KMS-11 (cell line): ENCODE results near the gene GLT1D1.
"Not testable (repeated sequence)": the region's sequence is repeated elsewhere in the genome, so short reads cannot be mapped to it uniquely, and the experiment has no call there.

Experiments used
- H2AFZ ChIP-seq: fragments of 200-600 bp; sonication (generic); 2 replicates; pipeline ENCODE4 v1.6.1; 2016; ENCODE audit warnings: antibody characterized with exemption, mixed run types, low read depth
- H3K27ac ChIP-seq: fragments of 200-600 bp; sonication (generic); 2 replicates; pipeline ENCODE4 v1.6.1; 2016; ENCODE audit warnings: mild to moderate bottlenecking, mixed run types
- H3K27me3 ChIP-seq: fragments of 200-600 bp; sonication (generic); 2 replicates; pipeline ENCODE4 v1.6.1; 2017; ENCODE audit warnings: mild to moderate bottlenecking, low read depth, mixed run types, moderate library complexity; ENCODE audit not compliant: insufficient read depth
- H3K36me3 ChIP-seq: fragments of 200-600 bp; sonication (generic); 2 replicates; pipeline ENCODE4 v1.6.1; 2017; ENCODE audit warnings: mild to moderate bottlenecking, mixed run types; ENCODE audit not compliant: insufficient read depth
- H3K4me1 ChIP-seq: fragments of 200-600 bp; sonication (generic); 2 replicates; pipeline ENCODE4 v1.6.1; 2016; ENCODE audit warnings: mild to moderate bottlenecking, low read depth, mixed run types; ENCODE audit not compliant: poor library complexity, severe bottlenecking
- H3K4me2 ChIP-seq: fragments of 200-600 bp; sonication (generic); 2 replicates; pipeline ENCODE4 v1.7.0; 2016; ENCODE audit warnings: mild to moderate bottlenecking, mixed run types
- H3K4me3 ChIP-seq: fragments of 200-600 bp; sonication (generic); IDR thresholded peaks from 2 replicates; pipeline ENCODE4 v1.6.1; 2017; ENCODE audit warnings: low read depth, low read length, mixed read lengths; ENCODE audit not compliant: insufficient read depth
- H3K79me2 ChIP-seq: fragments of 200-600 bp; sonication (generic); 2 replicates; pipeline ENCODE4 v1.6.1; 2016; ENCODE audit warnings: low read depth, mixed run types; ENCODE audit not compliant: insufficient read depth
- H3K9ac ChIP-seq: fragments of 200-600 bp; sonication (generic); 2 replicates; pipeline ENCODE4 v1.6.1; 2016; ENCODE audit warnings: mild to moderate bottlenecking, mixed run types
- H4K20me1 ChIP-seq: fragments of 200-600 bp; sonication (generic); 2 replicates; pipeline ENCODE4 v1.6.1; 2016; ENCODE audit warnings: mild to moderate bottlenecking, mixed run types; ENCODE audit not compliant: insufficient read depth
- TF ChIP-seq, protein P1 (sequence below): fragments of 200-600 bp; sonication (generic); conservative IDR thresholded peaks from 2 replicates; pipeline ENCODE4 v1.6.1; 2017; ENCODE audit warnings: low read depth, mild to moderate bottlenecking, antibody characterized with exemption, low read length, moderate library complexity, mixed read lengths

GLT1D1 gene

DNA sequence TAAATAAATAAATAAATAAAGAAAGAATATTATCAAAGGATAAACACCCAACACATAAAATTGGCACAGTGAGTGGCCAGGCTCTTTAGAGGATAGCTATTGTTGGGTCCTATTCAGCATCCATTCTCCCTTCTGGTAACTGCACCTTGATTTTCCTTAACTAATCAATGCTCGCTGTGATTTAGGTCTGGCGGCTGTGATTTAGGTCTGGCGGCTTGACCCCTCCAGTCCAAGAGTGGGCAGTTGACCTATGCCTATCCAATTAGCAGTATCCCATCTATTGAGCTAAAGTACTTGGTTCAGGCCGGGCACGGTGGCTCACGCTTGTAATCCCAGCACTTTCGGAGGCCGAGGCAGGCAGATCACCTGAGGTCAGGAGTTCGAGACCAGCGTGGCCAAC, 19.9 kb upstream of the GLT1D1 start:
- Histone ChIP-seq H3K9ac (no peak overlapping the region), H3K4me2 (no peak overlapping the region), H3K79me2 (no peaks in the 10 kb centered on the region), H3K27me3 (no peaks in the 10 kb centered on the region), H4K20me1 (no peaks in the 10 kb centered on the region), H3K4me3 (no peak overlapping the region), H2AFZ (no peak overlapping the region), H3K27ac (no peak overlapping the region), H3K4me1 (peaks cover 15% of the 10 kb centered on the region), H3K36me3 (no peaks in the 10 kb centered on the region)
- TF ChIP-seq, protein P1, sequence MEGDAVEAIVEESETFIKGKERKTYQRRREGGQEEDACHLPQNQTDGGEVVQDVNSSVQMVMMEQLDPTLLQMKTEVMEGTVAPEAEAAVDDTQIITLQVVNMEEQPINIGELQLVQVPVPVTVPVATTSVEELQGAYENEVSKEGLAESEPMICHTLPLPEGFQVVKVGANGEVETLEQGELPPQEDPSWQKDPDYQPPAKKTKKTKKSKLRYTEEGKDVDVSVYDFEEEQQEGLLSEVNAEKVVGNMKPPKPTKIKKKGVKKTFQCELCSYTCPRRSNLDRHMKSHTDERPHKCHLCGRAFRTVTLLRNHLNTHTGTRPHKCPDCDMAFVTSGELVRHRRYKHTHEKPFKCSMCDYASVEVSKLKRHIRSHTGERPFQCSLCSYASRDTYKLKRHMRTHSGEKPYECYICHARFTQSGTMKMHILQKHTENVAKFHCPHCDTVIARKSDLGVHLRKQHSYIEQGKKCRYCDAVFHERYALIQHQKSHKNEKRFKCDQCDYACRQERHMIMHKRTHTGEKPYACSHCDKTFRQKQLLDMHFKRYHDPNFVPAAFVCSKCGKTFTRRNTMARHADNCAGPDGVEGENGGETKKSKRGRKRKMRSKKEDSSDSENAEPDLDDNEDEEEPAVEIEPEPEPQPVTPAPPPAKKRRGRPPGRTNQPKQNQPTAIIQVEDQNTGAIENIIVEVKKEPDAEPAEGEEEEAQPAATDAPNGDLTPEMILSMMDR = no peak

DNA sequence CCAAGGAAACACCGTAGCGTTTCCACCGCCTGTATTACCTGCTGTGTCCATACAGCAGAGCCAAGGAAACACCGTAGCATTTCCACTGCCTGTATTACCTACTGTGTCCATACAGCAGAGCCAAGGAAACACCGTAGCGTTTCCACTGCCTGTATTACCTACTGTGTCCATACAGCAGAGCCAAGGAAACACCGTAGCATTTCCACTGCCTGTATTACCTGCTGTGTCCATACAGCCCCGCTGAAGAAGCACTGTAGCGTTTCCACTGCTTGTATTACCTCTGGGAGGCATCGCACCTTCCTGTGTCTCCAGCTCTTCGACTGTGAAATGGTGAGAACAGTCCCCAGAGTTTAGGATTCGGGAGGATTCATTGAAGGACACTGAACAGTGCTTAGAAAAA, 13.4 kb upstream of the GLT1D1 start:
- H2AFZ ChIP-seq, H3K36me3 ChIP-seq, H4K20me1 ChIP-seq, H3K4me3 ChIP-seq, H3K79me2 ChIP-seq, H3K9ac ChIP-seq, H3K27ac ChIP-seq, H3K4me2 ChIP-seq, H3K27me3 ChIP-seq: not testable (repeated sequence)
- peaks cover 20% of the 10 kb centered on the region for H3K4me1 ChIP-seq

DNA sequence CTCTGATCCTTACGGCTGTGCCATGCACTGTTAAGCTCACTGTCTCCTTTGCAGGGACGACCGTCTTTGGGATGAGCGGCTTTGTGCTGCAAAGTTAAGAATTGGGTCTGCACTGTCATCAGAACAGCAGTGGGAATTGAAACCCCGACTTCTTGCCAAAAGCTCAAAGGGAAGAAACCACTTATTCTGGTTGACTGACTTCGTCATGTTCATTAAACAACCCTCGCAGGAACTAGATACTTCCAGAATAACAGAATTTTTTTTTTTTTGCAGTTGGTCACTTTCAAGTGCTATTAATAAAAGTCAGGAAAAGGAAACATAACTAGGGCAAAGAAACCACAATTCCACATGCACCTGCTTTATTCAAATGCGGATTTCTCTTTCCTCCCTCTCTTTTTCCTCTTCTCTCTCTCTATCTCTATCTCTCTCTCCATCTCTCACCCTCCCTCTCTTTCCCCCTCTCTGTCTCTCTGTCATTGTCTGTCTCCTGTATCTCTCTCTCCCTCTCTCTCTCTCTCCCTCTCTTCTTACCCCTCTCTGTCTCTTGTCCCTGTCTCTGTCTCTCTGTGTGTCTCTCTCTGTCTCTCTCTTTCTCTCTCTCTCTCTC, 12.3 kb upstream of the GLT1D1 start:
- Histone ChIP-seq H3K4me2 (peak overlapping the region; percentile 29; the same call in 1 of the 2 replicates), H3K4me3 (no peak overlapping the region), H2AFZ (no peak overlapping the region; the same call in 1 of the 2 replicates), H4K20me1 (no peaks in the 10 kb centered on the region), H3K36me3 (no peaks in the 10 kb centered on the region), H3K9ac (no peak overlapping the region), H3K27ac (no peak overlapping the region), H3K27me3 (no peaks in the 10 kb centered on the region), H3K79me2 (no peaks in the 10 kb centered on the region), H3K4me1 (peaks cover 20% of the 10 kb centered on the region)
- TF ChIP-seq, protein P1 = no peak

DNA sequence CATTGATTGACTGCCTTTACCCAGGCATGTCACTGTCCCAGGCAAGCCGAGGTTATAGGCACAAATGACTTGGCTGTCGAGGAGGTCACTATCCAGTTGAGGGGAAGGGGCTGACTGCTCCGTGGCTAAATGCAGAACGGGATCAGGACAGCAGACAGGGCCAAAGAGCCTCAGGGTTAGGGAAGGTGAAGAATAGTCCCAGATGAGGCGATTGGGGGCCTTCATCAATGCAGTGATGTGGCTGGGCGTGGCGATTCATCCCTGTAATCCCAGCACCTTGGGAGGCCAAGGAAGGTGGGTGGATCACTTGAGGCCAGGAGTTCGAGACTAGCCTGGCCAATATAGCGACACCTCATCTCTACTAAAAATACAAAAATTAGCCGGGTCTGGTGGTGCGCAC, 10.7 kb upstream of the GLT1D1 start:
- H3K4me2 ChIP-seq = no peak overlapping the region
- H3K27ac ChIP-seq = no peak overlapping the region
- H4K20me1 ChIP-seq = no peaks in the 10 kb centered on the region
- H3K79me2 ChIP-seq = no peaks in the 10 kb centered on the region
- H2AFZ ChIP-seq = no peak overlapping the region
- no peaks in the 10 kb centered on the region for H3K27me3 ChIP-seq
- H3K9ac ChIP-seq = no peak overlapping the region
- TF ChIP-seq, protein P1 = no peak
- no peaks in the 10 kb centered on the region for H3K36me3 ChIP-seq
- peaks cover 20% of the 10 kb centered on the region for H3K4me1 ChIP-seq
- H3K4me3 ChIP-seq = no peak overlapping the region

DNA sequence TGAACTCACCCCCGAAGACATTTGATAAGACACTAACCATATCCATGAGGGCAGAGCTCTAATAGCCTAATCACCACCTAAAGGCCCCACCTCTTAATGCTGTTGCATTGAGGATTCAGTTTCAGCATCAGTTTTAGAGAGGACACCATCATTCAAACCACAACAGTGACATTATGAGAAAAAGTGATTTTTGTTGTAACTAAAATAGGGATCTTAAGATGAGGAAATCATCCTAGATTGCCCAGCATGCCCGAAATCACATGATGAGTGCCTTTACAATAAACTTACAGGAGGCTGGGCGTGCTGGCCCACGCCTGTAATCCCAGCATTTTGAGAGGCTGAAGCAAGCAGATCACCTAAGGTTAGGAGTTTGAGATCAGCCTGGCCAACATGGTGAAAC, 9.7 kb upstream of the GLT1D1 start:
- Histone ChIP-seq H2AFZ (no peak overlapping the region), H3K9ac (no peak overlapping the region)

More for the DNA sequence above, 9.7 kb upstream of the GLT1D1 start:
- no peaks in the 10 kb centered on the region for H3K27me3 ChIP-seq
- peaks cover 20% of the 10 kb centered on the region for H3K4me1 ChIP-seq
- no peaks in the 10 kb centered on the region for H3K36me3 ChIP-seq
- H3K27ac ChIP-seq = no peak overlapping the region
- TF ChIP-seq, protein P1 = no peak
- H4K20me1 ChIP-seq = no peaks in the 10 kb centered on the region
- H3K79me2 ChIP-seq = no peaks in the 10 kb centered on the region
- no peak overlapping the region for H3K4me2 ChIP-seq
- H3K4me3 ChIP-seq = no peak overlapping the region
